Measurements from ENCODE around the gene FBXL17. TPM values are rescaled to one million over a fixed set of nuclear protein-coding genes. Genes with fewer than 3 reads are reported as not detected.

FBXL17 gene
- total and polyA plus RNA-seq, 2 donors (not counting 1 experiment from before 2014, with no cell fraction given): 7.3 to 40.3 TPM

DNA sequence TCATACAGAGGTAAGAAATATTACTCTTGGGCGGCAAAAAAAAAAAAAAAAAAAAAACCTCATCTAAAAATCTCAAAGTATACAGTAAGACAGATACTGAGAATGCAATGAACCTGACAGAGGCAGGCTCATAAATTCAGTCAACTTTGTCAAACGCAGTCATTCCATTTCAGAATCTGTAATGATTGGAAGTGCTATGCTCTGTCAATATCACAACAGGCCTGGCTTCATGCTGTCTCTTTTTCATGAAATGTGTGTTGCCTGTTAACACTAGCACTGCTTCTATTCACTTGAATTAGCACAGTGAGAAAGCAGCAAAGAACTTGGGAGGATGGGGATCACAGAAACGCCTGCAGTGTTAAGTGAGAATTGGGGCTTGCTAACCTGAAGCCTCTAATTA, 510.9 kb downstream of the FBXL17 start:
- Mint-ChIP-seq H3K4me3 (no peak overlapping the region), H3K4me1 (no peaks in the 10 kb centered on the region), H3K27ac (no peak overlapping the region), H3K27me3 (no peaks in the 10 kb centered on the region), H3K9me3 (ENCODE audit: insufficient read depth) (no peaks in the 10 kb centered on the region)
- Histone ChIP-seq H3K27ac (ENCODE audit: low read length in 2 of 2) (no peak overlapping the region), H3K9me3 (ENCODE audit: control extremely low read depth in 1 of 3, control insufficient read depth in 2 of 3, insufficient read depth in 1 of 3, low read length in 2 of 3) (no peaks in the 10 kb centered on the region), H3K4me1 (ENCODE audit: control insufficient read depth in 2 of 2, insufficient read depth in 2 of 2, low read length in 2 of 2) (no peaks in the 10 kb centered on the region), H3K4me3 (ENCODE audit: control extremely low read depth in 1 of 5, extremely low read depth in 1 of 5, insufficient read depth in 1 of 5, low read depth in 2 of 5, low read length in 4 of 5) (no peak overlapping the region), H3K79me2 (ENCODE audit: control insufficient read depth, insufficient read depth, low read length) (no peaks in the 10 kb centered on the region), H2AFZ (ENCODE audit: insufficient read depth, low read depth, low read length, poor library complexity, severe bottlenecking) (no peak overlapping the region), H3K4me2 (replicated peaks; ENCODE audit: low read depth, low read length, poor library complexity, severe bottlenecking) (no peak overlapping the region), H3K27me3 (replicated peaks in 1 of 4; ENCODE audit: control extremely low read depth in 1 of 4, control insufficient read depth in 3 of 4, insufficient read depth in 4 of 4, low read length in 3 of 4) (no peaks in the 10 kb centered on the region), H3K36me3 (replicated peaks in 1 of 2; ENCODE audit: control extremely low read depth in 1 of 2, control insufficient read depth in 1 of 2, extremely low read depth in 1 of 2, insufficient read depth in 2 of 2, low read length in 1 of 2) (no peaks in the 10 kb centered on the region), H4K20me1 (ENCODE audit: control insufficient read depth, insufficient read depth, low read length, poor library complexity, severe bottlenecking) (no peaks in the 10 kb centered on the region), H3K9ac (ENCODE audit: low read length) (no peak overlapping the region)
- DNase-seq (no peak), ATAC-seq (ENCODE audit: low read depth) (no peak)
- ChIA-PET CTCF (no interaction called here), POLR2A (no interaction called here)
- intact Hi-C loops (cut with micrococcal nuclease): no loop called here
- 83% methylated on average over 2 of the region's 3 CpGs for WGBS (ENCODE audit: insufficient coverage)
- TF ChIP-seq, protein P1, sequence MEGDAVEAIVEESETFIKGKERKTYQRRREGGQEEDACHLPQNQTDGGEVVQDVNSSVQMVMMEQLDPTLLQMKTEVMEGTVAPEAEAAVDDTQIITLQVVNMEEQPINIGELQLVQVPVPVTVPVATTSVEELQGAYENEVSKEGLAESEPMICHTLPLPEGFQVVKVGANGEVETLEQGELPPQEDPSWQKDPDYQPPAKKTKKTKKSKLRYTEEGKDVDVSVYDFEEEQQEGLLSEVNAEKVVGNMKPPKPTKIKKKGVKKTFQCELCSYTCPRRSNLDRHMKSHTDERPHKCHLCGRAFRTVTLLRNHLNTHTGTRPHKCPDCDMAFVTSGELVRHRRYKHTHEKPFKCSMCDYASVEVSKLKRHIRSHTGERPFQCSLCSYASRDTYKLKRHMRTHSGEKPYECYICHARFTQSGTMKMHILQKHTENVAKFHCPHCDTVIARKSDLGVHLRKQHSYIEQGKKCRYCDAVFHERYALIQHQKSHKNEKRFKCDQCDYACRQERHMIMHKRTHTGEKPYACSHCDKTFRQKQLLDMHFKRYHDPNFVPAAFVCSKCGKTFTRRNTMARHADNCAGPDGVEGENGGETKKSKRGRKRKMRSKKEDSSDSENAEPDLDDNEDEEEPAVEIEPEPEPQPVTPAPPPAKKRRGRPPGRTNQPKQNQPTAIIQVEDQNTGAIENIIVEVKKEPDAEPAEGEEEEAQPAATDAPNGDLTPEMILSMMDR (IDR thresholded peaks at IDR 0.05): no peak
- TF ChIP-seq EZH2 (IDR thresholded peaks at IDR 0.05; ENCODE audit: borderline replicate concordance, insufficient read depth, low read depth, low read length, poor library complexity, severe bottlenecking): no peak

DNA sequence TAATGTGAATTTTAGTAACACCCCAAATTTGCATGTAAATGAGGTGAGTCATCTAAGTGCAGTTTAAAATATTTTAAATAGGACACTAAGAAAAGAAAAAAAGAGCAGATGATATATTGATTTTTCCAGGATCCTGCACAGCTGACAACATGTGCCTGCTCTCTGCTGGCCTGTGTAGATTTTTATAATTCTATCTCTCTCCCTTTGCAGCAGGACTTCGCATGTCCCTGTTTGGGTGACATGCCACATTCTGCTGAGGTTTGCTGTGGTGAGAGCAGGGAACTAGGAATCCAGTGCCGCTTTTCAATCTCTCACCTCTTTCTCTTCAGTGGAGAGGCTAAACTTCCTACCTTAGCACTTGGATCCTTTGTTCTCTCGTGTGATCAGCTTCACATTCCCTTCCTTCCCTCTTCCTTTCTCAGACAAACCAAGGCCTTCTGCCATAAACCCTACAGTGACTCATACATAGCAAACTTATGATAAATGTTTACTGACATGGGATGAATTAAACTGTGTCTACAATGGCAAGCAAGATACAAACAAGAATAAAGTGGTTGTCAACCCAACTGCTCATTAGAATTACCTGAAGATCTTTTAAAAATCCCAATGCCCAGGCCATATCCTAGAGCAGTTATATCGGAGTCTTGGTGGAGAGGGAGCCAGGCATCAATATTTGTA, 512.3 kb downstream of the FBXL17 start:
- POLR2A ChIA-PET: no interaction called here
- no peaks in the 10 kb centered on the region for H3K4me1 Mint-ChIP-seq
- H3K27me3 Mint-ChIP-seq: no peaks in the 10 kb centered on the region
- Histone ChIP-seq H3K9ac (ENCODE audit: low read length) (no peak overlapping the region), H3K27me3 (replicated peaks in 1 of 4; ENCODE audit: control extremely low read depth in 1 of 4, control insufficient read depth in 3 of 4, insufficient read depth in 4 of 4, low read length in 3 of 4) (no peaks in the 10 kb centered on the region), H3K79me2 (ENCODE audit: control insufficient read depth, insufficient read depth, low read length) (no peaks in the 10 kb centered on the region), H3K27ac (ENCODE audit: low read length in 2 of 2) (no peak overlapping the region), H4K20me1 (ENCODE audit: control insufficient read depth, insufficient read depth, low read length, poor library complexity, severe bottlenecking) (no peaks in the 10 kb centered on the region), H3K9me3 (ENCODE audit: control extremely low read depth in 1 of 3, control insufficient read depth in 2 of 3, insufficient read depth in 1 of 3, low read length in 2 of 3) (no peaks in the 10 kb centered on the region), H3K4me1 (ENCODE audit: control insufficient read depth in 2 of 2, insufficient read depth in 2 of 2, low read length in 2 of 2) (no peaks in the 10 kb centered on the region), H3K36me3 (replicated peaks in 1 of 2; ENCODE audit: control extremely low read depth in 1 of 2, control insufficient read depth in 1 of 2, extremely low read depth in 1 of 2, insufficient read depth in 2 of 2, low read length in 1 of 2) (no peaks in the 10 kb centered on the region), H2AFZ (ENCODE audit: insufficient read depth, low read depth, low read length, poor library complexity, severe bottlenecking) (no peak overlapping the region), H3K4me2 (replicated peaks; ENCODE audit: low read depth, low read length, poor library complexity, severe bottlenecking) (no peak overlapping the region), H3K4me3 (ENCODE audit: control extremely low read depth in 1 of 5, extremely low read depth in 1 of 5, insufficient read depth in 1 of 5, low read depth in 2 of 5, low read length in 4 of 5) (no peak overlapping the region)
- intact Hi-C loops (cut with micrococcal nuclease): no loop called here
- H3K27ac Mint-ChIP-seq: no peak overlapping the region
- CTCF ChIA-PET: no interaction called here
- WGBS (ENCODE audit: insufficient coverage): 96% methylated on average over 3 of the region's 4 CpGs
- H3K9me3 Mint-ChIP-seq (ENCODE audit: insufficient read depth): no peaks in the 10 kb centered on the region
- TF ChIP-seq, protein P1 (IDR thresholded peaks at IDR 0.05): no peak
- TF ChIP-seq EZH2 (IDR thresholded peaks at IDR 0.05; ENCODE audit: borderline replicate concordance, insufficient read depth, low read depth, low read length, poor library complexity, severe bottlenecking): no peak
- ATAC-seq (ENCODE audit: low read depth) (no peak), DNase-seq (no peak)
- H3K4me3 Mint-ChIP-seq: no peak overlapping the region
